Heart left ventricle (tissue), 13 donors: Measurements from ENCODE around the gene CST9.
"Not testable (repeated sequence)": the region's sequence is repeated elsewhere in the genome, so short reads cannot be mapped to it uniquely, and the experiment has no call there.

Experiments used
- POLR2A ChIP-seq, 2 donors: fragments of 450-650 bp; IDR thresholded peaks; one replicate each; pipeline ENCODE4 v1.6.1; 2017; ENCODE audit warnings: antibody characterized with exemption in 2 of 2, mild to moderate bottlenecking in 2 of 2, moderate library complexity in 2 of 2
- TF ChIP-seq, protein P1 (sequence below), 12 donors: fragments of 200-600 bp; sonication (generic) in 4 of 12; IDR thresholded peaks; one replicate each; pipeline versions ENCODE4 v1.5.0 to v1.8.0; 2018 to 2022; ENCODE audit warnings: antibody characterized with exemption in 12 of 12, mild to moderate bottlenecking in 5 of 12
- donor health status: ischemic (EF 13 %, LVEDD 7.1; RV severe dilation, severe dysfunction).
- donor health status: DM: no; HTN: yes; CAD: no.
- donor health status: DM: no; HTN: no; CAD: no.
- donor health status: ischemic (EF 25% LVEDD 6.9; RV normal size, moderate dysfunction).
- donor health status: ischemic (EF 25% LVEDD 5.7; RV mildly dilated, moderate dysfunction).
- donor health status: ischemic (EF 35%, LVEDD 5.7; RV mildly dilated, moderate dysfunction).
- donor health status: nonischemic (EF 11% LVEDD 7.7; RV severe dilation, severe dysfunction).
- donor health status: DM: yes; HTN: yes; CAD: no.
- donor health status: PGD.
- donor health status: ischemic (EF 29% LVEDD 5.4; RV normal size, mild dysfunction).
- donor health status: nonischemic (EF 23%, LVEDD 6.1; RV moderate dilation, normal function).

GRCh38 chr20:23635768-23636090 is 30.0 kb upstream of the CST9 start:
- TF ChIP-seq, protein P1, sequence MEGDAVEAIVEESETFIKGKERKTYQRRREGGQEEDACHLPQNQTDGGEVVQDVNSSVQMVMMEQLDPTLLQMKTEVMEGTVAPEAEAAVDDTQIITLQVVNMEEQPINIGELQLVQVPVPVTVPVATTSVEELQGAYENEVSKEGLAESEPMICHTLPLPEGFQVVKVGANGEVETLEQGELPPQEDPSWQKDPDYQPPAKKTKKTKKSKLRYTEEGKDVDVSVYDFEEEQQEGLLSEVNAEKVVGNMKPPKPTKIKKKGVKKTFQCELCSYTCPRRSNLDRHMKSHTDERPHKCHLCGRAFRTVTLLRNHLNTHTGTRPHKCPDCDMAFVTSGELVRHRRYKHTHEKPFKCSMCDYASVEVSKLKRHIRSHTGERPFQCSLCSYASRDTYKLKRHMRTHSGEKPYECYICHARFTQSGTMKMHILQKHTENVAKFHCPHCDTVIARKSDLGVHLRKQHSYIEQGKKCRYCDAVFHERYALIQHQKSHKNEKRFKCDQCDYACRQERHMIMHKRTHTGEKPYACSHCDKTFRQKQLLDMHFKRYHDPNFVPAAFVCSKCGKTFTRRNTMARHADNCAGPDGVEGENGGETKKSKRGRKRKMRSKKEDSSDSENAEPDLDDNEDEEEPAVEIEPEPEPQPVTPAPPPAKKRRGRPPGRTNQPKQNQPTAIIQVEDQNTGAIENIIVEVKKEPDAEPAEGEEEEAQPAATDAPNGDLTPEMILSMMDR (IDR thresholded peaks at IDR 0.05) = not testable (repeated sequence)
- TF ChIP-seq POLR2A (IDR thresholded peaks at IDR 0.05) = not testable (repeated sequence)
